Measurements from ENCODE around the gene UBE2V1. TPM values are rescaled to one million over a fixed set of nuclear protein-coding genes. Genes with fewer than 3 reads are reported as not detected.

The UBE2V1 gene
- total and polyA plus RNA-seq, 2 of the 13 experiments (the other 11 are each of a cell fraction or from before 2014, with no cell fraction given) = 81.3 to 132 TPM

- no peak for TF ChIP-seq ZSCAN9 (CRISPR knock-in tag; IDR thresholded peaks at IDR 0.05; ENCODE audit: borderline replicate concordance)
- no peak for TF ChIP-seq ELF3 (CRISPR knock-in tag; IDR thresholded peaks at IDR 0.05)
- TF ChIP-seq ZNF12 (CRISPR knock-in tag; IDR thresholded peaks at IDR 0.05) = no peak
- 0 out of 2 replicates have a peak, but pooled peaks have one; percentile 53 for TF ChIP-seq BCL3 (CRISPR knock-in tag; IDR thresholded peaks at IDR 0.05)
- TF ChIP-seq ZNF589 (CRISPR knock-in tag; conservative IDR thresholded peaks at IDR 0.05) = no peak
- TF ChIP-seq PAXIP1 (CRISPR knock-in tag; conservative IDR thresholded peaks at IDR 0.05) = peak; percentile 61
- no peak for TF ChIP-seq JARID2 (CRISPR knock-in tag; IDR thresholded peaks at IDR 0.05; ENCODE audit: insufficient replicate concordance)
- TF ChIP-seq ELF1 (CRISPR knock-in tag; IDR thresholded peaks at IDR 0.05) = no peak
- 0 out of 2 replicates have a peak, but pooled peaks have one; percentile 45 for TF ChIP-seq ZNF501 (CRISPR knock-in tag; IDR thresholded peaks at IDR 0.05)
- no peak for TF ChIP-seq FOXA1 (IDR thresholded peaks at IDR 0.05)
- TF ChIP-seq FOXA1 (CRISPR knock-in tag; IDR thresholded peaks at IDR 0.05) = no peak
- TF ChIP-seq HDAC6 (IDR thresholded peaks at IDR 0.05; ENCODE audit: low read depth, low read length) = no peak
Observed at GRCh38 chr20:50073500-50073899, 39.5 kb downstream of the UBE2V1 start (continued).
